ENCODE results near the gene TRIM47. TPM values are rescaled to one million over a fixed set of nuclear protein-coding genes. Genes with fewer than 3 reads are reported as not detected.
A peak's percentile ranks its signal among the peaks of the same experiment; 100 is the strongest.

TRIM47 gene
- total RNA-seq, 1 donor from 2014 or later: 21.0 TPM

DNA sequence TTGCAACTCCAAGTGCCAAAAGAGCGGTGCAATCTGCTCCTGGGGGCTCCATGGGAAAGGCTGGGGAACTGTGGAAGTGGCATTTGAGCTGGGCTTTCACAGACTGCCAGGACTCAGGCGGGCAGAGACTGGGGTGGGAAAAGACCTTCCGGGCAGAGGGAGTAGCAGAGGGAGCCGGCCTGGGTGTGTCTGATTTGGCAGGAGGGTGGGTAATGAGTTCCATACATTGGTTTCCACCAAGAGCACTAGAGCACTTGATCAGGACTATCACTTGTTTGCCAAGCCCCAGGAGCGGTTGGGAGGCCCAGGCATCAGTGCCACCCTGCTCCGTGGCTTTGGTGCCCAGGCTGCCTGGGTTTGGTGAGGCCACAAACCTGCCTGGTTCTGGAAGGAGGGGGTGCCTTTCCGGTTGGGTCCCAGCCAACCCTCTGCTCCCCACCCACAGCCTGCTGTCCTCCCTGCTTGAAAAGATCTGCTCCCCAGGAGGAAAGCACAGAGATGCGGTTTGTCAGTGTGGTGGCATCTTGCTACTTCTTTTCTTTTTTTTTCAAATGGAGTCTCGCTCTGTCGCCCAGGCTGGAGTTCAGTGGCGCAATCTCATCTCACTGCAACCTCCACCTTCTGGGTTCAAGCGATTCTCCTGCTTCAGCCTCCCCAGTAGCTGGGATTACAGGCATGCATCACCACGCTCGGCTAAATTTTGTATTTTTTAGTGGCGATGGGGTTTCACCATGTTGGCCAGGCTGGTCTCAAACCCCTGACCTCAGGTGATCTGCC, 3.5 kb upstream of the TRIM47 start:
- DNase-seq (no peak), ATAC-seq (no peak)
- Histone ChIP-seq H3K27ac (no peak overlapping the region), H3K9me3 (no peaks in the 10 kb centered on the region), H3K4me1 (peaks cover 21% of the 10 kb centered on the region), H3K36me3 (no peaks in the 10 kb centered on the region), H3K27me3 (ENCODE audit: low read depth) (no peaks in the 10 kb centered on the region), H3K4me3 (no peak overlapping the region)
- intact Hi-C loops (cut with DNase I): no loop called here
- TF ChIP-seq, protein P1, sequence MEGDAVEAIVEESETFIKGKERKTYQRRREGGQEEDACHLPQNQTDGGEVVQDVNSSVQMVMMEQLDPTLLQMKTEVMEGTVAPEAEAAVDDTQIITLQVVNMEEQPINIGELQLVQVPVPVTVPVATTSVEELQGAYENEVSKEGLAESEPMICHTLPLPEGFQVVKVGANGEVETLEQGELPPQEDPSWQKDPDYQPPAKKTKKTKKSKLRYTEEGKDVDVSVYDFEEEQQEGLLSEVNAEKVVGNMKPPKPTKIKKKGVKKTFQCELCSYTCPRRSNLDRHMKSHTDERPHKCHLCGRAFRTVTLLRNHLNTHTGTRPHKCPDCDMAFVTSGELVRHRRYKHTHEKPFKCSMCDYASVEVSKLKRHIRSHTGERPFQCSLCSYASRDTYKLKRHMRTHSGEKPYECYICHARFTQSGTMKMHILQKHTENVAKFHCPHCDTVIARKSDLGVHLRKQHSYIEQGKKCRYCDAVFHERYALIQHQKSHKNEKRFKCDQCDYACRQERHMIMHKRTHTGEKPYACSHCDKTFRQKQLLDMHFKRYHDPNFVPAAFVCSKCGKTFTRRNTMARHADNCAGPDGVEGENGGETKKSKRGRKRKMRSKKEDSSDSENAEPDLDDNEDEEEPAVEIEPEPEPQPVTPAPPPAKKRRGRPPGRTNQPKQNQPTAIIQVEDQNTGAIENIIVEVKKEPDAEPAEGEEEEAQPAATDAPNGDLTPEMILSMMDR (IDR thresholded peaks at IDR 0.05): no peak

DNA sequence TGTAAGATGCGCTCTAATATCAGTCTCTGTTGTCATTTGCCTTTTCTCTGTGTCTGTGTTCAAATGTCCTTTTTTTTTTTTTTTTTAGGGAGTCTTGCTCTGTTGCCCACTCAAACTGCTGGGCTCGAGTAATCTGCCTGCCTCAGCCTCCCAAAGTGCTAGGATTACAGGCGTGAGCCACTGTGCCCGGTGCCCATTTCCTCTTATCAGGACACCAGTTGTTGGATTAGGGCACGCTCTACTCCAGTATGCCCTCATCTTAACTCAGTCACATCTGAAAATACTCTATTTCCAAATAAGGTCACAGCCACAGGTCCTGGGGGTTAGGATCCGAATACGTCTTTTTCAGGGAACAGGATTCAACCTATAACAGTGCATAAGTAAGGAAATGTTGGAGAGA, 1.9 kb upstream of the TRIM47 start:
- H3K4me1 ChIP-seq: peaks cover 35% of the 10 kb centered on the region
- ATAC-seq (no peak), DNase-seq (no peak)
- TF ChIP-seq, protein P1 (IDR thresholded peaks at IDR 0.05): no peak
- no peaks in the 10 kb centered on the region for H3K27me3 ChIP-seq (ENCODE audit: low read depth)
- no peaks in the 10 kb centered on the region for H3K9me3 ChIP-seq
- H3K27ac ChIP-seq: no peak overlapping the region
- no peak overlapping the region for H3K4me3 ChIP-seq
- H3K36me3 ChIP-seq: peaks cover 8% of the 10 kb centered on the region
- intact Hi-C loops (cut with DNase I): no loop called here

DNA sequence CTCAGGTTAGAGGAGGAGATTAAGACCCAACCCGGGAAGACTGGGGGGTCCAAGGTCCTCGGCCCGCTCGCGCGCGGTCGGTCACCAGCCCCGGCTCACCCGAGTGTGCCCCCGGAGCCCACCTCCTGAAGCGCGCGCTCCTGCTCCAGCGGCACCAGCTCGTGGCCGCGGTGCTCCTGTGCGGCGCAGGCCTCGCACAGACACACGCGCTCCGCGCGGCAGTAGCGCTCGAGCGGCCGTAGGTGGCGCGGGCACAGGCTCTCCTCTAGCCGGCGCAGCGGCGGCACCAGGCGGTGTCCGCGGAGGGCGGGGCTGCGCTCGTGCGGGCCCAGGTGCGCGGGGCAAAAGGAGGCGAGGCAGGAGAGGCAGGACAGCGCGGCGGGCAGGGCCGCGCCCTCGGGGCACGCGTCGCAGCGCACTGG, 618 bp downstream of the TRIM47 start:
- Histone ChIP-seq H3K4me1 (peaks cover 54% of the 10 kb centered on the region), H3K9me3 (no peaks in the 10 kb centered on the region), H3K27ac (peak overlapping the region; percentile 93), H3K36me3 (peaks cover 25% of the 10 kb centered on the region), H3K4me3 (peak overlapping the region; percentile 67), H3K27me3 (ENCODE audit: low read depth) (no peaks in the 10 kb centered on the region)
- intact Hi-C loops (cut with DNase I): no loop called here
- ATAC-seq: peak; percentile 83 to 84
- TF ChIP-seq, protein P1 (IDR thresholded peaks at IDR 0.05): peak; percentile 49
- DNase-seq: peak; percentile 86

DNA sequence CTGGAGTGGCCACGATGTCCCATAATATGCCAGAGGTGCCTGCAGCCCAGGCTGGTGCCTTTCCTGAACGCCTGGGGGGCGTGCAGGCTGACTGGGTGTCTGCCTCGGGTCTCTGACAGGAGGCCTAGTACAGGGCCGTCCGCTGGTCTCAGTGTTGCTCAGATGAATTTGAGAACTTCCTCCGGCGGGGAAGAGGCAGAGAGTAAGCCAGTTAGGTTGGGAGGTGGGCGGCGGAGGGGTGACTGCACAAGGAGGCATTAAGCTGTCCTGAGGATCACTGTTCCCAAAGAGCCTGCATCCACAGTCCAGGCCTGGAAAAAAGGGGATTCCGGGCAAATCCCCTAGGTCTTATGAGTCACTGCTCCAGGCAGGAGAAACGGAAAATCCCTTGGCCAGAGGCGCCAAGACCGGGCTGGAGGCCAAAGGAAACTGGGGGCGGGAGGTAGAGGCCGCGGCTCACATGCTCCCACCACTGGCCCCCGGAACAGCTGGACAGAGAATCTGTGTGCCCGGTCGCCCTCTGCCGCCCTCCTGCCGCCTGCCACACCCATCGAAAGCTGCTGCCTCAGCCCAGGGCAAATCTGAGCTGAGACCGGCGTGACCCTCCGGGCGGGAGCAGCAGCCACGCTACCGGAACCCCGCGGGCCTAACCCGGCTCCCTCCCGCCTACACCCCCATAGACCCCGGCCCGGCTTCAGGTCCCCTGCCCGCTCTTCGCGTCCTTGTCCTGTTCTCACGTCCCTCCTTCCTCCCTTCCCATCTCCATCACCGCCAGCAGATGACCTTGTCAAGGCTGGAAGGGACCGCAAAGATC, 1.2 kb downstream of the TRIM47 start:
- peaks cover 25% of the 10 kb centered on the region for H3K36me3 ChIP-seq
- ATAC-seq (peak; percentile 63 to 75), DNase-seq (peak; percentile 85)
- intact Hi-C loops (cut with DNase I): no loop called here
- no peaks in the 10 kb centered on the region for H3K9me3 ChIP-seq
- H3K27me3 ChIP-seq (ENCODE audit: low read depth): no peaks in the 10 kb centered on the region
- H3K4me3 ChIP-seq: peak overlapping the region; percentile 67
- peaks cover 60% of the 10 kb centered on the region for H3K4me1 ChIP-seq
- H3K27ac ChIP-seq: peak overlapping the region; percentile 93
- TF ChIP-seq, protein P1 (IDR thresholded peaks at IDR 0.05): no peak

DNA sequence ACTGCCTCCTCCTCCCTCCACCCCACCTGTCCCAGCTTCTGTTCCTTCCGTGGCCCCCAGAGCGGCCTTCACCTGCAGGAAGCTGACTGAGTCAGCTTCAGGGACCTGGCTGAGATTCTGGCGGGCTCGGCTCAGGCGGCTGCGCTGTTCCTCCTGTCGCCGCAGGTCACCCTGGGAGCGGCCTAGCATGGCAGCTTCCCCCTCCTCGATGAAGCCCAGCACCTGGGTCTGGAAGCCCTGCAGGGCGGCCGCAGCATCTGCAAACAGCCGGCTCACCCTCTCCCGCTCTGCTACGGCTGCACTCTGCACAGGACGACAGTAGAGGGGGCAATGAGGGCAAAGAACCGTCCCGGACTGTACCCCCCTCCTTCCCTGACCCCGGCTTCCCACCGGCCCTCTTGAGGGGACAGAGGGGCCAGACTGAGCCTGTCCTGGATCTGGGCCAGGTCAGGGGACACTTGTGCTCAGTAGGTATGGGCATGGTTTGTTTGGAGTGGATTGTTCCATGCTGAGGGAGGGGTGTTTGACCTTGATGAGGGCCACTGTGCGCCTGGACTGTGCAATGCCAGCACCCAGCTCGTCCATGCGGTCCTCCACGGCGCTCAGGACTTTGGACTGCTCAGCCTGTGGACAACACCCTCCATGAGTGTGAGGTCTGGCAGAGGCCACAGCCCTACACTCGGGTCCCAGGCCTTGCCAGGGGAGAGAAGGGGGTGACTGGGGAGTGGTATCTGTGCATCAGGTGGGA, 2.0 kb downstream of the TRIM47 start:
- Histone ChIP-seq H3K36me3 (peaks cover 25% of the 10 kb centered on the region), H3K4me1 (peaks cover 60% of the 10 kb centered on the region), H3K27ac (peak overlapping the region; percentile 93), H3K27me3 (ENCODE audit: low read depth) (no peaks in the 10 kb centered on the region), H3K9me3 (no peaks in the 10 kb centered on the region), H3K4me3 (peak overlapping the region; percentile 67)
- ATAC-seq (peak; percentile 47 to 51), DNase-seq (peak; percentile 73)
- TF ChIP-seq, protein P1 (IDR thresholded peaks at IDR 0.05): no peak
- intact Hi-C loops (cut with DNase I): no loop called here

Measured in lower lobe of right lung (tissue), 2 donors.